Measurements from ENCODE around the gene XIRP2.

XIRP2 gene

GRCh38 chr2:166888180-166888579, at the start of gene XIRP2:
Gene XIRP2, plus strand, starts transcription at chr2:166888480. Its CDS starts 15,003 bp downstream, at chr2:166903483.
- no peak for DNase-seq

- DNase-seq, result no peak
These were observed 47.1 kb upstream of the XIRP2 start for GRCh38 chr2:166841152-166841551.

- DNase-seq, result no peak
These were observed 46.6 kb upstream of the XIRP2 start for GRCh38 chr2:166841679-166842078.

GRCh38 chr2:166844111-166844510, 44.2 kb upstream of the XIRP2 start:
- no peak for DNase-seq

- DNase-seq, result no peak
These were observed 25.7 kb upstream of the XIRP2 start for GRCh38 chr2:166862468-166863132.

- no peak for DNase-seq
These were observed 20.3 kb upstream of the XIRP2 start for GRCh38 chr2:166867874-166868514.

GRCh38 chr2:166870346-166870745, 17.9 kb upstream of the XIRP2 start:
- no peak for DNase-seq

GRCh38 chr2:166881177-166881576, 7.1 kb upstream of the XIRP2 start:
- no peak for DNase-seq

GRCh38 chr2:166882851-166883250, 5.4 kb upstream of the XIRP2 start:
- no peak for DNase-seq

GRCh38 chr2:166891727-166892126, 3.4 kb downstream of the XIRP2 start:
- DNase-seq, result no peak

- no peak for DNase-seq
These were observed 4.1 kb downstream of the XIRP2 start for GRCh38 chr2:166892397-166892796.

GRCh38 chr2:166895243-166895642, 7.0 kb downstream of the XIRP2 start:
- DNase-seq, result no peak

- no peak for DNase-seq
These were observed 9.4 kb downstream of the XIRP2 start for GRCh38 chr2:166897666-166898065.

- no peak for DNase-seq
These were observed 11.4 kb downstream of the XIRP2 start for GRCh38 chr2:166899676-166900075.

- DNase-seq, result no peak
These were observed 12.4 kb downstream of the XIRP2 start for GRCh38 chr2:166900700-166901099.

GRCh38 chr2:166901336-166901735, 13.1 kb downstream of the XIRP2 start:
- DNase-seq, result no peak

GRCh38 chr2:166916987-166917386, 28.7 kb downstream of the XIRP2 start:
- no peak for DNase-seq

GRCh38 chr2:166917415-166917814, 29.1 kb downstream of the XIRP2 start:
- no peak for DNase-seq

- no peak for DNase-seq
These were observed 33.1 kb downstream of the XIRP2 start for GRCh38 chr2:166921261-166921896.

- DNase-seq, result no peak
These were observed 36.7 kb downstream of the XIRP2 start for GRCh38 chr2:166924967-166925366.

- DNase-seq, result no peak
These were observed 38.4 kb downstream of the XIRP2 start for GRCh38 chr2:166926657-166927056.

GRCh38 chr2:166932032-166932431, 43.8 kb downstream of the XIRP2 start:
- no peak for DNase-seq

- DNase-seq, result no peak
These were observed 46.5 kb downstream of the XIRP2 start for GRCh38 chr2:166934817-166935216.

- no peak for DNase-seq
These were observed 54.1 kb downstream of the XIRP2 start for GRCh38 chr2:166942377-166942776.

All from NCI-H1092 (cell line).